HG03159 (cell line): ENCODE results near the gene GBA2.
A peak's percentile ranks its signal among the peaks of the same experiment; 100 is the strongest.

Source experiments
- ATAC-seq: cut with Tn5 transposase; IDR thresholded peaks from one replicate; pipeline ENCODE4 v1.9.1; 2021; ENCODE audit warnings: mild to moderate bottlenecking, moderate library complexity; ENCODE audit not compliant: unreplicated experiment

The GBA2 gene

DNA sequence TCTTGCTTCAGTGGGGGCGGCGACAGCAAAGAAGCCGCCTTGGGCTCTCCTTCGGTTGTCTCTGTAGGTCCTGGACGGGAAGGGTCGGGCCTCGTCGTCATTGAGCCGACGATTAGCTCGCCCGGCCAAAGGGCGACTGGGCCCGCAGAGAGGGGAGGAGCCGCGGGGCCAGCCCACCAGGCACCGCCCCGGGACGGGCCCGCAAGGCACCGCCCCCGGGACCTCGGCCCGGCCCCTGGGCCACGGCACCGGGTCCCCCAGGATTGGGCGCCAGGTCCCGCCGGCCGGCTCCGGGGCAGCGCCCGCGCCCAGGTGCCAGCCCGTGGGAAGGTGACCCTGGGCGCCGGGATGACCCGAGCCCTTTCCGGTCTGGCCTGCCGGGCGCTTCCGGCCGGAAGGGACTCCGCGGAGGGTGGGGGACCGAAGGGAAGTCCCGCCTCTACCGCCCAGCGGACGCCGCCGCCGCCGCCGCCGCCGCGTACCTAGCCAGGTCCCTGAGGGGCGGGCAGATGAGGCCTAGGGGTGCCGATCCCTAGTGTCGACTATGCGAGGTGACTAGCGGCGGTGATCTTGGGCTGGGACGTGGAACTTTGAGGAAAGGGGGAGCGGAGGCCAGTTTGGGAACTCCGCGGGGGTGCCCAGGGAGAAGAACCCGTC lies at the start of gene GBA2, which contains the start of gene RGP1:
Gene GBA2 (minus strand): TSS at position 371 of the 657 bp plus-strand sequence. CDS start 524 bp downstream, outside the sequence.
Gene RGP1 (plus strand): TSS at position 430 of the 657 bp plus-strand sequence. CDS start 469 bp downstream, outside the sequence.
- ATAC-seq = peak; percentile 73

- no peak for ATAC-seq
These were observed 48.5 kb upstream of the GBA2 start for GRCh38 chr9:35797311-35798109.

DNA sequence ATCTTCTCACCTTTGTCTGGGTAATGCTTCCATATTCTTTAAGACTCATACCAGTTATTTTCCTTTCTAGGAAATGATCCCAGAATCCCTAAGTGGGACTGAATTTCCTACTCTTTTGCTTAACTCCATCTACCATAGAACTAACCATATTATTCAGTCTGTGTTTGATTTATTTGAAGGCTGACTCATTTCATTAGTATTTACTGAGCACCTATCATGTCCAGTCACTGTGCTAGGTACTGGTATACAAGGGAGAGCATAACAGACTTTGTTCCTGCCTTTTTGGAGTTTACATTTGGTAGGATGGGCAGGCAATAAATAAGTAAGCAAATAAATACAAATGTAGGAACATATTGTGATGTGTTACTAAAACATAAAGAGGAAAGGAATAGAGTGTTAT lies 46.7 kb upstream of the GBA2 start:
- ATAC-seq = no peak

DNA sequence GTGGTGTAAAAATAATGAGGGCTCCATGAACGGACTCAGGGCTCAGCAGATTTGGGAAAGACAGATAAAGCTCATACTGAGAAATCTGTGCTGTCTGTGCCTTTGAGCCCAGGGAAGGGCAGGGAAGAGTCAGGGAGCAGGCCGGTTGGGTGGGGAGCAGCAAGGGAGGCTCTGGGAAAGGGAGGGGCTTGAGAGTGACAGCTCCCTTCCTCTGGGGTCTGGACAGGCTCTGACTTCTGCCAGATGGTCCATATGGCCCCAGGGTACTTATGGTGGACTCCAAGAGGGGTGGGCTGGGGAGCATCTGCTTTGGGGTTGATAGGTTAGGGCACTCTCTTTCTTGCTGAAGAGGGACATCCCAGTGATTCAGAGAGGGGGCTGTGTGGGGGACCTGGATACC lies 44.4 kb upstream of the GBA2 start:
- no peak for ATAC-seq

DNA sequence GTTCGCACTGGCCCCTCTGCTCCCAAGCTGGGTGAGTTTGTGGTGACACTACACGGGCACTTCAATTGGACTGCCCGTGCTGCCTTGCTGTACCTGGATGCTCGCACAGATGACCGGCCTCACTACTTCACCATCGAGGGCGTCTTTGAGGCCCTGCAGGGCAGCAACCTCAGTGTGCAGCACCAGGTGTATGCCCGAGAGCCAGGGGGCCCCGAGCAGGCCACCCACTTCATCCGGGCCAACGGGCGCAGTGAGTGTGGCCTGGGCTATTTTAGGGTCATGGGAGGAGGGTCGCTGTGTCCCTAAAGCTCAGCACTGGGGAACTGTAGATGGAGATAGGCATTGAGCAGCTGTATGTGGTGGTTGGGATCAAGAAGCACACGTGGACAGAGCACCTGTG lies 43.8 kb upstream of the GBA2 start:
- ATAC-seq = no peak

DNA sequence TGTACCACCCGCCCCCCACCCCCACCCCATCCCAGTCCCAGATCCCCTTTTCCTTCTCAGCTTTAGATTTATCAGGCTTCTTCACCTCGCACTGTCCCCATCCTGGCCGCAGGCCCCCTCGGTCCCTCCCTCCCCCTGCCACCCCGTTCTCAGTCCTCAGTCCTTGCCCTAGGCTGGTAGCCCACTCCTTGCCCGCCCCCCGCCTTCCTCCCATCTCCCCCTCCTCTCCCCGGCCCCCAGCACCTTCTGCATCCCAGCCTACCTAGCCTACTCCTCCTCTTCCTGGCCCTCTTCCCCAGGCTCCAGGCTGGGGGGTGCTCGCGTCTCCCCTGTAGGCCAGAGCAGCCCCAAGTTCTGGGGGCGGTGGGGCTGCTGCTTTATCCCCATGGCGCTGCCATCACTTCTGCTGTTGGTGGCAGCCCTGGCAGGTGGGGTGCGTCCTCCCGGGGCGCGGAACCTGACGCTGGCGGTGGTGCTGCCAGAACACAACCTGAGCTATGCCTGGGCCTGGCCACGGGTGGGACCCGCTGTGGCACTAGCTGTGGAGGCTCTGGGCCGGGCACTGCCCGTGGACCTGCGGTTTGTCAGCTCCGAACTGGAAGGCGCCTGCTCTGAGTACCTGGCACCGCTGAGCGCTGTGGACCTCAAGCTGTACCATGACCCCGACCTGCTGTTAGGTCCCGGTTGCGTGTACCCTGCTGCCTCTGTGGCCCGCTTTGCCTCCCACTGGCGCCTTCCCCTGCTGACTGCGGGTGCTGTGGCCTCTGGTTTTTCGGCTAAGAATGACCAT lies 43.2 kb upstream of the GBA2 start:
- no peak for ATAC-seq

GRCh38 chr9:35791297-35791921 lies 42.4 kb upstream of the GBA2 start, which contains the start of gene NPR2:
Gene NPR2, plus strand, starts transcription at chr9:35791591. Its CDS starts 818 bp downstream, at chr9:35792409.
- no peak for ATAC-seq

DNA sequence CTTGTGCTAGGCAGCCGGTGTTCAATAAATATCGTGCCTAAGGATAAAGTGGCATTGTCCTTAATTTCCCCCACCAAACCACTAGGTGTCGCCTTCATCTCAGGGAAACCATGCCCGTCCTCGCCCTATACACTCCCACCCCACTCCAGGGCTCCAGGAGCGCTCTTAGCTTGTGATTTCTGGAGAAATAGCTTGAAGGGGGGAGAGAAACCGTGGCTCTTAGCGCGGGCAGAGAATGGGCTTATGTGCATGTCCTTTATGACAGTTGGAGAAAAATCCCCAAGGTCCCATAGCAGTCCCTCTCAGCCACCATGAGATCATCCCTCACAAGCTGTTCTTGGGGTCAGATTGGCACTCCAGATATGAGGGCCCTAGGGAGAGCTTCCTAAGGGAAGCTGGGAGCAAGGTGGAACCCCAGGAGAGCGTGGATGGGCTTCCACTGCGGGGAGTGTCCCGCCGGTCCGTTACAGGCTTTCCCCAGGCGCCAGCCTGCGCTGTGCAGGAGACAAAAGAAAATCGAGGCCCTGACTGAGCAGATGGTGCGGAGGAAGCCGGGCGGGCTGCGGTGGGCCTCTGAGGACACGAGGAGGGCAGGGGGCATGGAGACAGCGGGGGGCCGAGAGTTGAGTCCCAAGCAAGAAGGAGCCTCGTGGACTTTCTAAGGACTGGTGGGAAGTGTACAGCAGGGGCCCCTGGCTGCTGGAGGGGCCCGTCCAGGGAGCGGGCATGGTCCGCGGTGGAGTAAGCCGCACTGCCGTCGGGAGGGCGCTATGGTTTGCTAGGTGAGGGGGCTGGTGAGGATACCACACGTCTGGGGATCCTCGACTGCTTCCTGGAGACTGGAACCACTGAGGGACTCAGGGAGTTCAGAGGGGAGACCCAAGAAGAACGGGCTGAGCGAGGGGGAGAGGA lies 41.6 kb upstream of the GBA2 start:
- no peak for ATAC-seq

- ATAC-seq = no peak
These were observed 41.0 kb upstream of the GBA2 start for GRCh38 chr9:35790025-35790384.

- ATAC-seq = no peak
These were observed 40.5 kb upstream of the GBA2 start for GRCh38 chr9:35789541-35789940.

GRCh38 chr9:35783418-35783817 lies 34.4 kb upstream of the GBA2 start:
- ATAC-seq = no peak

DNA sequence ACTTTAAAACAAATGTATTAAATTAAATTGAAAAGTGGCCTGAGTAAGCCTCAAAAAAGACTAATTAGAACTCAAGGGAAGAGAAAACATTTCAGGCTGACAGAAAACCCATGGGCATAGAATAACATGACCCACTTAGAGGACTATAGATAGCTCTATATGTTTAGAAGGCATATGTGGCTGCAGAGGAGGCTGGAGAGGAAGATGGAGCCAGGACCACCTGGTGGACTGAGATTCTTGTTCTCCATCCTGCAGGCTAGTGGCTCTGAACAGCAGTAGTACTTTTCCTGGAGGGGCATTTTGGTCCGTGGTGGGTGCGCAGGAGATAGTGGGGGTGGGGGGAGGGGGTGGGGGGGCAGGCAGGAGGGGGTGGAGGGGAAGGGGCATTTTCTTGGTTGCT lies 32.0 kb upstream of the GBA2 start:
- no peak for ATAC-seq

DNA sequence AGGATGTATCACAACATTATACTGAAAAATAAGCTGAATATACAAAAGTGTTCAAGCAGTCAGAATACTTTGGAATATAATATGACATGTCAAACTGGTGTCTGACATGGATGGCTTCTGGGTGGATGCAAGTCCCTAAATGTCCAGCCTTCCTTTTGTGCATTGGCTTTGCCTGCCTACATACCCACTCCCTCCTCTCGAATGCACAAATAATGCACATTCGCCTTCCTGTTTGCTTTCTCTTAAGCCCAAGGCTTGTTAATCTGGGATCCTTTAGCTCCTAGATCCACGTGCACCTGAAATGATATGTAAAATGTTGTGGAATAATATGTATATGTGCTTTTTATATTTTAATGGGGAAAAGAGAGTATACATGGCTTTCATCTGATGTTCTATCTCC lies 29.5 kb upstream of the GBA2 start:
- no peak for ATAC-seq

- no peak for ATAC-seq
These were observed 27.0 kb upstream of the GBA2 start for GRCh38 chr9:35776018-35776417.

GRCh38 chr9:35774907-35775635 lies 26.0 kb upstream of the GBA2 start:
- ATAC-seq = no peak

DNA sequence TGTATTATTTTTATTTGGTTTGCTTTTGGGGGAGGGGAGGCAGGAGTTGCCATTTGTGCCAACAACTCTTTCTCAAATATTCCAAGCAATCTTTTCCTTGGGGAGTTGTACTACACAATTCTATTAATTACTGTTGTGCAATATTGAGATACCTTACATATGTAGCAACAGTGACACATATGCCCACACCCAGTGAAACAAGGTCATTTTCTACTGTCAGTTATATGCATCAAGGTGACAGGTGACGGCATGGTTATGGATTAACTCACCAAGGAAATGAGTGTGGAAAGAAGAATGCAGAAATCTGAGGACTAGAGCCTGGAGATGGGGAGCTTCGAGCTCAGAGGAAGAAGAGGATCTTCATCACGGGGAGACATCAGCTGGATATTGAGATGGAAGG lies 22.9 kb upstream of the GBA2 start:
- ATAC-seq = no peak

DNA sequence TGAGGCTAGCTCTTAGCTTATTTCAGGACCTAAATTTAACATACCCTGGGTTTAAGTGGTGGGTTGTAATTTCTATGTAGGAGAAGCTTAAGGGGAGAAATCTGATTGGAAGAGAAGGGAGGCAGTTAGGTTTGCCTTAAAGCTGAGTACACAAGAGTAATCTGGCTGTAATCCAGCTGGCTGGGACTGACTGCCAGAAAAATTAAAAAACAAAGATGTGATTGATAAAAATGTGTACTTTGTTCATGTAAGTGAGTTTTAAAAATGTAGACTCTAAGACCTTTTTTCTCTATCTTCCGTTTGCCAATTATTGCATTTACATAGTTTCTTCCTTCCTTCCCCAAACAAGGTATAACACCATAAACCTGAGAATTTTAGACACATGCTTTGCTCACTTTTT lies 22.5 kb upstream of the GBA2 start:
- ATAC-seq = no peak

DNA sequence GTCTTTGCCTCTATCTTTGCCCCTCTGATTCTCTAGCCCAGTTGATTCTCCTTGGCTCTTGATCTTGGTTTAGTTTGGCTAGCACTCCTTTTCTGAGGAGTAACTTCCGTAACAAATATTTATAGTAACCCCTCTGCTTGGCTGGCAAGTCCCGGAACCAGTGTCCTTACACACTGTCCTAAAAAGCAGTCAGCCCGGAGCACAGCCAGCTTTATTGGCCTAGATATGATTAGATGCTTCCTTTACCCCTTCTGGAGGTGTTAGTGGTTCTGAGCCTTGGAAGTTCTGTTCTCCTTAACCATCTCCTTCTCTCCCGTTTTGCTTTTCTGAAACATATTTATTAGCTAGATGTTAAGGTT lies 22.0 kb upstream of the GBA2 start:
- ATAC-seq = no peak

- ATAC-seq = no peak
These were observed 20.7 kb upstream of the GBA2 start for GRCh38 chr9:35769763-35770162.
